GM18498 (cell line): ENCODE data around the gene TNN.
"Not testable (repeated sequence)": the region's sequence is repeated elsewhere in the genome, so short reads cannot be mapped to it uniquely, and the experiment has no call there.

Experiments used
- ATAC-seq: cut with Tn5 transposase; IDR thresholded peaks from one replicate; pipeline ENCODE4 v1.9.1; 2021; ENCODE audit warnings: mild to moderate bottlenecking, moderate library complexity; ENCODE audit not compliant: unreplicated experiment

The TNN gene

DNA sequence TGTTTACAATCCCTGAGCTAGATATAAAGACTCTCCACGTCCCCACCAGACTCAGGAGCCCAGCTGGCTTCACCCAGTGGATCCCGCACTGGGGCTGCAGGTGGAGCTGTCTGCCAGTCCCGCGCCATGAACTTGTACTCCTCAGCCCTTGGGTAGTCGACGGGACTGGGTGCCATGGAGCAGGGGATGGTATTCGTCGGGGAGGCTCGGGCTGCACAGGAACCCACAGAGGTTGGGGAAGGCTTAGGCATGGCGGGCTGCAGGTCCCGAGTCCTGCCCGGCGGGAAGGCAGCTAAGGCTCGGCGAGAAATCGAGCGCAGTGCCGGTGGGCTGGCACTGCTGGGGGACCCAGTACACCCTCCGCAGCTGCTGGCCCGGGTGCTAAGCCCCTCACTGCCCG is 34.5 kb downstream of the TNN start:
- not testable (repeated sequence) for ATAC-seq

DNA sequence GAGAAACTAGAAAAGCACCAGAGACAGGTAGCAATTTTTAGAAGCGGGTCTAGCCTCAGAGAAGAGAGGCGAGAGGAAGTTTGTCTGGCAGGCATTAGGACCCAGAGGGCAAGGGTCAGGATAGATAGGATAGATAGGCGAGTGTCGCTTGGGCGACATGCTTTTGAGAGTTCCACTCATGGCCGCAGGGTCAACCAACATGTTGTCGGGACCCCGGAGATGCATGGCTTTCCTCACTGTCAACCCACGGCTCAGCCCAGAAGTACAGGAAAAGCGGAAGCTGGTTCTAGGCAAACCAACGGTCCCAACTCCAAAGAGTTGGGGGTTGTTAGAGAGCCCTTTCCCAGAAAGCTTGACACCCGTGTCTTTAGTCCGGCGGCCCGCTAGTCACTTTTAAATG is 38.9 kb downstream of the TNN start:
- not testable (repeated sequence) for ATAC-seq

DNA sequence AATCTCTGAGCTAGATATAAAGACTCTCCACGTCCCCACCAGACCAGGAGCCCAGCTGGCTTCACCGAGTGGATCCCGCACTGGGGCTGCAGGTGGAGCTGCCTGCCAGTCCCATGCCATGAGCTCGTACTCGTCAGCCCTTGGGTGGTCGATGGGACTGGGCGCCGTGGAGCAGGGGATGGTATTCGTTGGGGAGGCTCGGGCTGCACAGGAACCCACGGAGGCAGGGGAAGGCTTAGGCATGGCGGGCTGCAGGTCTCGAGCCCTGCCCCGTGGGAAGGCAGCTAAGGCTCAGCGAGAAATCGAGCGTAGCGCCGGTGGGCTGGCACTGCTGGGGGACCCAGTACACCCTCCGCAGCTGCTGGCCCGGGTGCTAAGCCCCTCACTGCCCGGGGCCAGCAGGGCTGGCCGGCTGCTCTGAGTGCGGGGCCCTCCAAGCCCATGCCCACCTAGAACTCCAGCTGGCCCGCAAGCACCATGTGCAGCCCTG is 40.7 kb downstream of the TNN start:
- not testable (repeated sequence) for ATAC-seq

DNA sequence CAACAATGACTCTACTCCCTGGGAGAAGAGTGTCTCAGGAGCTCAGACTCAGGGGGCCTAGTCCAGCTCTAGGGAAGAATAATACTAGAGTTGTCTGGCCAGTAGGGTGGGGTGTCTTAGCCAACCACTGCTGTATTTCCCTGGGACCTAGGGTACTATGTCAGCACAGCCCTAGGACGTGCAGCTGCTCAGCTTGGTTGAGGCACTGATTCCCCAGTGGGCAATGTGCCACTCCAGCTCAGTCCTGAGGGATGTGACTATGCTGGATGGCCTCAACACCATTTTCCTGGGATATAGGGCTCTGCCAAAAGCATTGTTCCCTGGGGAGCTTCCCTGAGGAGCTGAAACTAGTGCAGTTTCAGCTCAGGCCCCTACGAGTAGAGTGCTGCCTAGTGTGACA is 47.4 kb downstream of the TNN start:
- ATAC-seq = no peak

DNA sequence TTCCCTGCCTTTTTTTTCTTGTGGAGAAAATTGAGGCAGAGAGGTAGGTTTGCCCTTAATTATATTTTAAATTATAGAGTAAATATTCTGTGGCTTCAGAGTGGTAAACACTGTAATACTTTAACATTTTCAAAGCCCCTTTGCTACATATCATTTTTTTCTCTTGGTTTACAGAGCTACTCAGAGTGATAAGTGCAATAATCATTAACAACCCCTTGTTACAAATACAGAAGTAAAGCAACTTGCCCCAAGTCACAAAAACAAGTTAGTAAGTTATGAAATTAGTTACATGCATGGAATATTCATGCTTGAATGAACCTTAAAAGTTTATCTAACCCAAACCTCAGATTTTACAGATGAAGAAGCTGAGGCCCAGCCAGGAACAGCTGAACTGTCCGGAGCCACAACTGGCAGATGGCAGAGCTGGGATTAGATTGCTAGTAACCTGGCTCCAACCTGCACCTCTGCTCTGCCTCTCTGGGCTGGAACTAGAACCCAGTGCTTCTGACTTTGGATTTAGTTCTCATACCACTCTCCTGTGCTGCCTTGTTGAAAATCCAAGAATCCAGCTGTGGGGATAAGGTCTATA is 48.7 kb downstream of the TNN start:
- no peak for ATAC-seq

DNA sequence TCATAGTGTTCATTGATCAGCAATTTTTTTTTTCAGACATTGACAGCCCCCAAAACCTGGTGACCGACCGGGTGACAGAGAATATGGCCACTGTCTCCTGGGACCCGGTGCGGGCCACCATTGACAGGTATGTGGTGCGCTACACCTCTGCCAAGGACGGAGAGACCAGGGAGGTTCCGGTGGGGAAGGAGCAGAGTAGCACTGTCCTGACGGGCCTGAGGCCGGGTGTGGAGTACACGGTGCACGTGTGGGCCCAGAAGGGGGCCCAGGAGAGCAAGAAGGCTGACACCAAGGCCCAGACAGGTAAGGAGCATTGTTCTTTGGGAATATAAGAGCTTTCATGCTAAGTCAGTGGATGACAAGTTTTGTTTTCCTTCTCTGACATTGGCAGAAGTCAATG is 49.3 kb downstream of the TNN start:
- no peak for ATAC-seq

DNA sequence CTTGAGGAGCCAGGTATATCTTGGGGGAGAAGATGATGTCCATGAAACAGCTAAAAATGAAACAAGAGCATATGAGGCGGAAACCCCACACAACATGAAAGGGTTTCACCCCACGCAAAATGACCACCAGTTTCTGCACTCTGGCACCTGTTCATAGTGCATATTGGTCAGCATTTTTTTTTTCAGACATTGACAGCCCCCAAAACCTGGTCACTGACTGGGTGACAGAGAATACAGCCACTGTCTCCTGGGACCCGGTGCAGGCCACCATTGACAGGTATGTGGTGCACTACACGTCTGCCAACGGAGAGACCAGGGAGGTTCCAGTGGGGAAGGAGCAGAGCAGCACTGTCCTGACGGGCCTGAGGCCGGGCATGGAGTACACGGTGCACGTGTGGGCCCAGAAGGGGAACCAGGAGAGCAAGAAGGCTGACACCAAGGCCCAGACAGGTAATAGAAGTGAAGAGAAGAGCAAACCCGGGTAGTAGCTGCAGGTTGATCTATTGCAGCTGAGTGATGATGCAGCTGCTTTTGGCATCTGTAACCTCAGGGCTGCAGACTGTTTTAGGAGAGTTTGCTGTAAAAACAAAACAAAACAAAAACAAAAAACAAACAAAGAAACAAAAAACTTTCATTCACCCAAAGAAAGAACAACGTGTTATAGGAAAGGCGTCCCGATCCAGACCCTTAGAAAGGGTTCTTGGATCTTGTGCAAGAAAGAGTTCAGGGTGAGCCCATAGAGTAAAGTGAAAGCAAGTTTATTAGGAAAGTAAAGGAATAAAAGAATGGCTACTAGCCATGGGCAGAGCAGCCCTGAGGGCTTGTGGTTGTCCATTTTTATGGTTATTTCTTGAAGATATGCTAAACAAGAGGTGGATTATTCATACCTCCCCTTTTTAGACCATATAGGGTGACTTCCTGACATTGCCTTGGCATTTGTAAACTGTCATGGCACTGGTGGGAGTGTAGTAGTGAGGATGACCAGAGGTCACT is 51.0 kb downstream of the TNN start:
- ATAC-seq = no peak

DNA sequence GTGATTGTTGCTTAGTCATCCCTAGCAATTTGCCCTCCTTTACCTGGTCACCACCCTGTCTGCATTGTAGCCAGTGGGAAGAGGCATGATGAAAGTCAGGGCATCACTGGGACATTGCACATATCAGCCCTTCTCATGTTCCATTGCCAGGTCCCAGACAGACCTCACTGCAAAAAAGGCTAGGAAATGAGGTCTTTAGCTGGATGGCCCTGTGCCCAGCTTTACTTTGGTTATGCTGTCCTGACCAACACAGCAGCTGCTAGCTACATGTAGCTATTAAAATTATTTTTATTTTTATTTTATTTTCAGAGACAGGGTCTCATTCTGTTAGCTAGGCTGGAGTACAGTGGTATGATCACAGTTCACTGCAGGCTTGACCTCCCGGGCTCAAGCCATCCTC is 52.9 kb downstream of the TNN start:
- no peak for ATAC-seq

DNA sequence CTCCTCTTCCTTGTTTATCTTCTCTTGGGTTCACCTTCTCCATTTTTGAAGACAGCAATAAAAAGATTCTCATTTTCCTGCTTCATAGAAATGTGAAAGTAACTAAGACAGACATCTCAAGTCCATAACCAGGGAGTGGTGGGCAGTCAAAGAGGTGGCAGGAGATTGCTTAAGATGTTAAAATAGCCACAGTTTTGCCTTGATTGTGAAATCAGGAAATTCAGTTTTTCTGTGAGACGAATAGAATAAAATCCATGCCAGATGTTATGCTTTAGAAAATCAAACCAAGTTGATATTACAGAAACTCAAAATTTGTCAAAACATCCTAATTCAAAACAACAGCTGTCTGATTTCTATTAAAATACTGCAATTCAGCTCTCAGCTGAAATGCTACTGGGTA is 57.2 kb downstream of the TNN start:
- no peak for ATAC-seq

DNA sequence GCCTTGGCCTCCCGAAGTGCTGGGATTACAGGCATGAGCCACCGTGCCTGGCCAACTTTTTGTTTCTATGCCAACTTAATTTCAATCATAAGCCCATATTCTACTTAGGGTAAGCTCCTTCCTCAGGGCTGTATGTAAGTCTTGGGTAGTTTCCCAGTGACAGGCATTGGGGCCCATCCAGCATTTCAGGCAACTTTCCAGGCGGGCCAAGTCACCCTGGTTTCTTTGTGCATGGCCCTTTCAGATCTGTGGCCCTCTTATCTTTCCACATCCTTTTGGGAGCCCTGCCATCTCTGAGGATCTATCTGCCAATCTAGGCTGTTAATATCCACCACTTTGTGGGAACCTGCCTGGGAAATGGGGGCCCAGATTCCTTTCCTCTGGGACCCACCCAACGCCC is 58.7 kb downstream of the TNN start:
- no peak for ATAC-seq

DNA sequence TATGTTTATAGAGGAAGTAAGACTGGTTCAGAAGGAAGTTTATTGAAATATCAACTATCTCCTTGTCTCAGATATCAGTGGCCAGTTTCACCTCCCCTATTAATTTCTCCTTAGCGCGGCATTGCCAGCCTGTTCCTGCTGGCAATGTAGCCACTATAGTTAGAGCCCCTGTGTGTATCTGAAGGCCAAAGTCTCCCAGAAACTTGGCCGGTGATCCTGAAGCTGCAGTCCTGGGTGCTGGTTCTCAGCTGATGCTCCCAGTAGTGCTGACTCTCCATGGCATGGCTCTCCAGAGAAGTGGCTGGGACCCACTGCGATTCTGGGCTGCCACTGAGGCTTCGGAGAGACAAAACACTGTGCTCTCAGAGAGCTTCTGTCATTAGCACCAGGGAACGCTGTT is 59.9 kb downstream of the TNN start:
- ATAC-seq = no peak

DNA sequence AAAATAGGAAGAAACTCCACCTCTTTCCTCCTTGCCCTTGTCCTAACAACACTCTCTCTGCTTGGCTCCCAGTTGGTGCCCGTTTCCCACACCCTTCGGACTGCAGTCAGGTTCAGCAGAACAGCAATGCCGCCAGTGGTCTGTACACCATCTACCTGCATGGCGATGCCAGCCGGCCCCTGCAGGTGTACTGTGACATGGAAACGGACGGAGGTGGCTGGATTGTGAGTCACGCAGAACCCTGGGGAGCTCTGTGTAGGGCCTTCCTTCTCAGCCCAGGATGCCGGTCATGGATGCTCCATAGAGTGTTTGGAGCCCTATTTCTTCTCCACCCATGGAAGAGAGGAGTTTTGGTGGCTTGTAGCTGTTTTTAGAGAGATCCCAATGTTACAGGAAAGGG is 60.9 kb downstream of the TNN start:
- ATAC-seq = no peak

DNA sequence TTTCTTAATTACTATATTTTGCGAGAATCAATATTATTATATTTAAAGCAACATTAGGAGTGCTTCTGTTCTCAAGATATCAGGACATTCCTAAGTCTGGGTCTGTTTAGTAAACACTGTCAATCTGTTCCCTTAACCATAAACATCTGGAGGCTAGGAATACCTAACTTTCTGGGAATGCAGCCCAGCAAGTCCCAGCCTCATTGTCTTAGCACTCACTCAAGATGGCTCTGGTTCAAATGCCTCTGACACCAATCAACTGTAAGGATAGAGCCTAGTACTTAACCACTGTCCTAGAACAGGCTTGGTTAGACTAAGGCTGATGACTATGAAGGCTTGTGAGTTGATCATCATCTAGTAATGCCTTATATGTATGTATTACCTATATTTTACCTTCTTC is 61.5 kb downstream of the TNN start:
- ATAC-seq = no peak

DNA sequence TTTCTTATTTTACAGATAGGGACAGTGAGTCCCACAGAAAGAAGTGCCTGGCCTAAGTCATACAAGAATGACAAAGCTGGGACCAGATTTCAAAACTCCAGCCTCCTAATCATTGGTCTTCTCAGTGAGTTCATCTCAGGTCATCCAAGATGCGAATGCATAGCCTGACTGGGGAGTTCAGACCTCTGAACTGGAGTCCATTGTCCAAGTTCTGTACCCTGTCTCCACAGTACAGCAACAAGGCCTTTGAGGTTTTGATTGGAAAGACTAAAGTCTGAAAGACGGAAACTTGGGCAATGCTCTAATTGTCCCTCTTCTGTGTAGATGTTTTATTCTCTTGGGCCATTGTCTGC is 62.0 kb downstream of the TNN start:
- no peak for ATAC-seq

DNA sequence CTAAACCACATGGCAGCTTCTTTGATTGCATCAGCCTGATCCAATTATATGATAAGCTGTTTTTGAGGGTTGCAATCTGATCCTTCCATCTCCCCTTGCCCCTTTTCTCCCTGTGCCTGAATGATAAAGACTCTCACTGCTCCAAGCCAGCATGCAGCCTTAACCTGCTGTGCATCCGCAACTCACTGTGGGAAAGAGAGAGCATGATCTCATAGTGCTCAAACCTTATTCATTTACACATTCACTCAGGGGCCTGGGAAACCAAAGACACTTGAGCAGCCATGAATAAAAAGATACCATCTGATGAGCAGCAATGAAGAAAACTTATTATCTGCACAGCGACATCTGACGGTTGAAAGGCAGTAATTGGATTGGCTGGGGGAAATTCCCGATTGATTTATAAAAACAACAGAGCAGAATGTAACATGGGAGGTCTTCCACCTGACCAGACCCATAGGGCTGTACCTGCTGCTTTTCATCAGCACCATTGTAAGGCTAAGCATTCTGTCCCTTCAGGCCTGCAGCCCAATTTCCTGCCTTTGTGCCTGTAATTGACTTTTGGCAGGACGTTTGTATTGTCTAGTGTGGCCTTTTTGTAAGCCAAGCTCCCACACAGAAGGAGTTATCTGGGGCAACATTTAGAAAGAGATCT is 62.5 kb downstream of the TNN start:
- no peak for ATAC-seq

DNA sequence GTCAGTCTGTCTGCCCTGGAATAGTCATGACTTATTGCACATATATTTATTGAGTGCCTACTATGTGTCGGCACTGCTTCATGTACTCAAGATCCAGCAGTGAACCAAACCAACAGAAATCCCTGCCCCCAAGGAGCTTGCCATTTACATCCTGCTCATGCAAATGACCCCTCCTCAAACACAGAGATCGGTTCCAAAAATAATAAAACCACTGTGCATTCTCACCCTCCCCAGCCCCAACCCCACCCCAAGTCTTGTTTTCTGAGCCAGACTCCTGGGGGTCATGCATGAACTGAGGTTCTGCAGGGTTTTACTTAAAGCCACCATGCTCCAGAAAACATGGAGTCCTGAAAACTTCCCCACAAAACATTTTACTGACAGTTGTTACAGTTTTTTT is 63.0 kb downstream of the TNN start:
- ATAC-seq = peak; percentile 50

DNA sequence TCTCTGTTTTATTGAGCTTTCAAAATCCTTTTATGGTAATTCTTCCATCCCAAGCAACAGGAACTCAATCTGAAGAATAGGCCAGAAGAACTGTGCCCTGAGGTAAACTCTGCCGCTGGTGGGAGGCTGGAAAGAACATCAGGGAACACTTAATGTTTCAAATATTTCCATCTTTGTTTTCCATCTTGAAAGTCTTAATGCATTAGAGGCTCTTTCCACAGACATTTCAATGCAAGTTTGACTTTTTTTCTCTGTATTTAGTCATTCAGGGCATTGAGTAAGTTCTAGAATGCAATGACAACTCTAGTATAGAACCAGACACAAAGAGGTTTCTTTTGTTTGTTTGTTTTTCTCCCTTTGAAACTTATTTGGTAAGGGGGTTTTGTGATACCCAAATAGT is 63.5 kb downstream of the TNN start:
- no peak for ATAC-seq

DNA sequence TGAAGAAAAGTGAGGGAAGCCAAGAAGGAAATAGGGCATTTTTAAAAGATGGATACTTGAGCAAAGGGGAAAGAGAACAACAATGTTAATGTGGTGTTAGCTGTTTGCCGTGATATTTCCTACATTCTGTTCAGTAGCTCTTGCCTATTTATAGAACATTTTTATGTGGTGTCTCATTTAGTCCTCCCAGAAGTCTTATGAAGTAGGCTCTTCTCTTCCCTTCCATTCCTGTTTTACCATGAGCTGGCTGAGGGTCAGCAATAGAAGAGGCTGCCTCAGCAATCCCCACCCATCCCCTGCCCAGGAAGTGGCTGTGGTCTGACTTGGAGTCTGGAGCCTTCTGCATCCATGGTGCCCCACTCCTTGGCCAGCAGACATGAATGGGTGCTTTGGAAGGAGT is 64.8 kb downstream of the TNN start:
- no peak for ATAC-seq

DNA sequence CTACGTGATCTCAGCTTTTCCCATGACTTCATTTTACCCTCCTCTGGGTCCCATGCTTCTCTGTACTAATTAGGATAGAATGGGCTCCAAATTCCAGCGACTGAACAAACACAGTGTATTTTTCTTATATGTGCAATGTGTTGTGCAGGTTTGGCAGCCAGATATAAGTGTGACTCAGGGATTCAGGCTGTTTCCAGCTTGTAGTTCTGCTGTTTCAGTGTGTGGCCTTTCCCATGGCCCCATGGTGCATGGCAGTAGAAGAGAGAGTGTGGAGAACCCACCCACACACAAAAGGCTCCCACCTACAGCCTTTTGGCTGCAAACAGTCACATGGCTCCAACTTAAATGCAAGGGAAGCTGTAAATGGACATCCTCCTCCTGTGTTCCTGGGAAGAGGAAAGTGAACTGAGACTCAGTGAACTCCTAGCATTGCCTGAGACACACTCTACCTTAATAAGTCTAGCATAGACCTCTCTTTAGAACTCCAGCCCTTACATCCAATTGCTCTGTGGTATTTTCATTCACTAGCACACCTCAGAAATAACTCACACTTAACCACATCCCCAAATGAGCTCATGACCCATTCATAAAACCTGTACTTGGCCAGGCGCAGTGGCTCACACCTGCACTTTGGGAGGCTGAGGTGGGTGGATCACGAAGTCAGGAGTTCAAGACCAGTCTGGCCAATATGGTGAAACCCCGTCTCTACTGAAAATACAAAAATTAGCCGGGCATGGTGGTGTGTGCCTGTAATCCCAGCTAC is 66.2 kb downstream of the TNN start:
- no peak for ATAC-seq

DNA sequence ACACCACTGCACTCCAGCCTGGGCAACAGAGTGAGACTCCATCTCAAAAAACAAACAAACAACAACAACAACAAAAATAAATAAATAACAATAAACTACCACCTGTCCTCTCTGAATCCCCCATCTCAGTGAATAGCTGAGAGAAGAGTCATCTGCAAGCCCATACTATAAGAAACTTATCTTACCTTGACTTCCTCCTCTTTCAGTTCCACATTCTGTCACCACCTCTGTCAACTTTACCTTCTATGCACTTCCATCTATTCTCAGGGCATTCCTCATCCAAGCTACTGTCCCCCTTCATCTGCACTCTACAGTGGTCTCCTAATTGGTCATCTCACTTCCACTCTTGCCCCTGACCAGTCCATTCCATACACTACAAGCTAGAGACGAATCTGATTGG is 66.9 kb downstream of the TNN start:
- ATAC-seq = no peak

DNA sequence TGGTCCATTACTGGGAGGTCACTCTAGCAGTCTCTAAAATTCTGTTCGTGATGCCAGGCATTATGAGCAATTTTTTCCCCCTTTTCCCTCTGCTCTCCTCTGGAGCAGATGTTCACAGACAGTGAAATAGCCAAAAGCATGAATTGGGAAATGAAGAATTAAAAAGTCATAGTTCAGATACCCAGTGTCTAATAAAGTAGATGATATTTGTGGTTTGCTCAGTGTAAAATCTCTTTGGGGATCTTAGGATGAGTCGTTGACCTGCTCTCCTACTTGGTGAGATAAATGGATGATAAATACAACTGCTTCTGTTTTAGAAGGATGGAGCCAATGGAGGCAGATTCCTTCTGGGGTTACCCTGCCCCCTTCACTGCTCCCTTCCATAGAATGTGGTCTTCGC is 68.6 kb downstream of the TNN start:
- ATAC-seq = no peak
